Cardiac fibroblast (primary cell): Measurements from ENCODE around the gene ATP10B.

ENCODE experiments used
- DNase-seq, 2 donors: peaks; one replicate each; pipeline versions ENCODE4 v3.0.0 to v3.0.0-alpha.2; 2010; ENCODE audit warnings: low read depth in 2 of 2
- H3K4me3 ChIP-seq, 2 donors: replicated peaks in 1 of 2; 1 replicate in 1 of 2; 2 replicates in 1 of 2; pipeline ENCODE4 v1.5.1; 2011; ENCODE audit warnings: low read depth in 2 of 2, low read length in 2 of 2, mild to moderate bottlenecking in 2 of 2, moderate library complexity in 1 of 2
- TF ChIP-seq, protein P1 (sequence below): IDR thresholded peaks from one replicate; pipeline ENCODE4 v1.5.1; 2011; ENCODE audit warnings: low read depth, mild to moderate bottlenecking, low read length, inconsistent platforms

Gene ATP10B

DNA sequence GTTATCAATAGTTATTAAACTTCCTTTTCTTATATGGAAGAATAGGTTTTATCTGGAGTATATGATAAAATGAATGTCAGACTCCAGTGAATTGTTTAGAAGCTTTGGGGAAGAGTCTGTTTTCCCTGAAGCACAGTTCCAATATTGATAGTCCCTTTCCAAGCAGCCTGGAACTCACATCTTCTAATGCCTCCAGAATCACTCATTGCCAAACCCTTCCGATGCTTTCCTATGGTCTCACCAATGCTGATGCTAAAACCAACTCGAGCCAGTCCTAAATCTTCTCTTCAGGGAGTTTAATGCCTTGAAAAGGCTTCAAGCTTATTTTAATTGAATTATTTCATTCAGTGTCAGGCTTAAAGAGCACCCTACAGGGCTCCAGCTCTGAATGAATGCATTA, 309.2 kb downstream of the ATP10B start:
- TF ChIP-seq, protein P1, sequence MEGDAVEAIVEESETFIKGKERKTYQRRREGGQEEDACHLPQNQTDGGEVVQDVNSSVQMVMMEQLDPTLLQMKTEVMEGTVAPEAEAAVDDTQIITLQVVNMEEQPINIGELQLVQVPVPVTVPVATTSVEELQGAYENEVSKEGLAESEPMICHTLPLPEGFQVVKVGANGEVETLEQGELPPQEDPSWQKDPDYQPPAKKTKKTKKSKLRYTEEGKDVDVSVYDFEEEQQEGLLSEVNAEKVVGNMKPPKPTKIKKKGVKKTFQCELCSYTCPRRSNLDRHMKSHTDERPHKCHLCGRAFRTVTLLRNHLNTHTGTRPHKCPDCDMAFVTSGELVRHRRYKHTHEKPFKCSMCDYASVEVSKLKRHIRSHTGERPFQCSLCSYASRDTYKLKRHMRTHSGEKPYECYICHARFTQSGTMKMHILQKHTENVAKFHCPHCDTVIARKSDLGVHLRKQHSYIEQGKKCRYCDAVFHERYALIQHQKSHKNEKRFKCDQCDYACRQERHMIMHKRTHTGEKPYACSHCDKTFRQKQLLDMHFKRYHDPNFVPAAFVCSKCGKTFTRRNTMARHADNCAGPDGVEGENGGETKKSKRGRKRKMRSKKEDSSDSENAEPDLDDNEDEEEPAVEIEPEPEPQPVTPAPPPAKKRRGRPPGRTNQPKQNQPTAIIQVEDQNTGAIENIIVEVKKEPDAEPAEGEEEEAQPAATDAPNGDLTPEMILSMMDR: no peak

DNA sequence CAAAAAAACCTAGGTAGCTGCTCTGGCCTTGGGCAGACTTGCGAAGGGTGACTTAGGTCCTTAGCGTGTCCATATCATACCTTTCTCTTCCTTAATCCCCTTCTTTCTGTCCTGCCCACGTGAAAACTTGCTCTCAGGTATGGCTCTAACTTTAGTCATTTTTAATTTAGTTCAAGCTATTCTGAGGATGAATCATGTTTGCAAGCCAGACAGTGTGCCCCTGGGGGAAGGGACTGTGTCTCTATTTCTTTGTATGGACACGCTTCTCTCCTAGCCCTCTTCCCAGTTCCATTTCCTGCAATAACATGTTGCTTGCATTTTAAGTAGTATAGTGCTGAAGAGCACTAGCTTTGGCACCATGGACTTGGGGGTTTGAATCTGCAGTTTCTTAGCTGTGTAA, 309.7 kb downstream of the ATP10B start:
- DNase-seq: no peak
- TF ChIP-seq, protein P1: no peak
- no peak overlapping the region for H3K4me3 ChIP-seq

More for the DNA sequence above, 309.2 kb downstream of the ATP10B start:
- H3K4me3 ChIP-seq: no peak overlapping the region
- no peak for DNase-seq

DNA sequence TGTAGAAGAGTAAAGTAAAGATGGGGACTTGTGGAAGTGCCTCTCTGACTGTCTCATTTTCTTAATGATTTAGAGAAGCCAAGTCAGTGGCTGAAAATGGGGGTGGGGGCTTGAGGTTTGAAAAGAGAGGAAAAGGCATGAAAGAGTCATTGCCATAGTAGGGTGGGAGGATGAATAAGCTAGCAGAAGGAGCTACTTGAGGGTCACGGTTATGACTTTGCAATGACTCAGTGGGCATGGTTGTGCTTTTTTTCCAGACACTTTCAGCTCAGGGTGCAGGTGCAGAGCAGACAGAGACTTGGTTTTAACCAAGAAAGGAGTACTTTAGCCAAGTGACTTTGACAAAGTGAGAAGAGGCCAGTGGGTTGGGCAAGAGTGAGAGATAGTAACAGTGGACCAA, 312.6 kb downstream of the ATP10B start:
- TF ChIP-seq, protein P1: no peak
- H3K4me3 ChIP-seq: no peak overlapping the region
- no peak for DNase-seq

DNA sequence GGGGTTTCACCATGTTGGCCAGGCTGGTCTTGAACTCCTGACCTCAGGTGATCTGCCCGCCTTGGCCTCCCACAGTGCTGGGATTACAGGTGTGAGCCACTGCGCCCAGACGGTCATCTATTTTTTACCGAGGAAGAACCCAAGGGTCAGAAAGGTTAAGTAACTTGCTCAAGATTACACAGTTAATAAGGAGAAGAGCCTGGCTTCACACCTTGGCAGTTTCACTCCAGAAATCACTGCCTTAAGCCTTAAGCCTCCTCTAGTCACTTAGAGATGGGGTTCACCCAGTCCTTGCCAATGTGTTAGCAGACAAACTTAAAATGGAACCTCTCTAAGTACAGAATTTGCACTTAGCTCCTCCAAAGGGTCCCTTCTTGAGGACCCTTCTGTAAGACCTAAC, 314.1 kb downstream of the ATP10B start:
- DNase-seq: no peak
- TF ChIP-seq, protein P1: no peak

DNA sequence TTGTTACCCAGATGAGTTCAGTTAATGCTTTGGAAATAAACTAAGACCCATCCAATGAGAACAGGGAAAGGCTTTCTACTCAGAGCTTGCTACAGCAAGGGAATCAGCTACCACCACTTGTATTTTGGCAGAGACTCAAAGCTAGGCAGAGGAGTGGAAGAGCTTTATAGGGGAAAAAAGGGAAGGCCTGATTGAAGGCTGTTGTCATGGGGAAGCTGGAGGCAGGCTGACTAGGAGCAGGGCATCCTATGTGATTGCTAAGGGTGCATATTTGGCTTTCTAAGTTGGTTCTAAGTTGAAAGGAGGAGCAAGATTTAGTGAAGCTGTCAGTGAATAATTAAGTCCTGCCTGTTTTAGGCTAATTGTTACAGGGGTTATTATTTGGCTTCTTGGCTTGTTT, 314.9 kb downstream of the ATP10B start:
- TF ChIP-seq, protein P1: no peak
- DNase-seq: no peak
- no peak overlapping the region for H3K4me3 ChIP-seq

More for the DNA sequence above, 314.1 kb downstream of the ATP10B start:
- H3K4me3 ChIP-seq: no peak overlapping the region

DNA sequence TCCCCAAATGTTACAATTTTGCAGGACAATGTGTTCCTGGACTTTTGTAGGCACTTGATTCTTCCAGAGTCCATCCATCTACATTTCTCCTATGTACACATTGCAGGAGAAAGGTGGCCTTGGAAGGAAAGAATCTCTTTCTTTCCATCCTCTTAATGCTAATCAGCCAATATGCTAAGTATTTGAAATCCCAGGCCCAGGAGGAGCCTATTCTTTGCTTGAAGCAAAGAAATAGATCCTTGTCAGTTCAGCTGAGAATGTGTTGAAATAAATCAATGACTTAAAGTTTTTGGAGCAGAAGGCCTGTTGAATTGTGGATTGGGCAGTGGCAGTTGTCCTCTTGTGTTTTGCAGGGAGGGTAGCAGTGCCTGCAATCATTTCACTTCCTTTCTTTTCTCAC, 317.1 kb downstream of the ATP10B start:
- DNase-seq: no peak
- TF ChIP-seq, protein P1: no peak
- no peak overlapping the region for H3K4me3 ChIP-seq

DNA sequence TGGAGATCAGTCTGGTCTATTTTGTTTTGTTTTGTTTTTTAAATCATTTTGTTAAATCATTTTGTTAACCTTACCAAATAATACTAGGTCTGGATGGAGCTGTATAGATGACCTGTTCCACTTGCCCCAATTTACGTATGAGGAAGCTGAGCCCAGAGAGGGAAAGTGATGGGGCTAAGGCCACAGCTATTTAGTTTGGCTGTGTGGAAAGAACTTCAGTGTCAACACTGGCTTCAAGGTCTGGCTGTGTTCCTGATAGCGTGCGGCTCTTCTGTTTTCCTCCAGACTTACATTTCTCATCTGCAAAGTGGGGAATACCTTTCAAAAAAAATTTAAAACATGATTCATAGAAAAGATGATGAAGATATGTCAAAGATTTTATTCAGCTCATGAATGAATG, 317.9 kb downstream of the ATP10B start:
- TF ChIP-seq, protein P1: no peak
- H3K4me3 ChIP-seq: no peak overlapping the region

More for the DNA sequence above, 317.9 kb downstream of the ATP10B start:
- no peak for DNase-seq
